HK-2 (cell line): ENCODE results near the gene CD7.
A peak's percentile ranks its signal among the peaks of the same experiment; 100 is the strongest.

ENCODE experiments used
- DNase-seq: peaks from one replicate; pipeline ENCODE4 v3.0.0-alpha.2; 2018; ENCODE audit not compliant: unreplicated experiment

Gene CD7

DNA sequence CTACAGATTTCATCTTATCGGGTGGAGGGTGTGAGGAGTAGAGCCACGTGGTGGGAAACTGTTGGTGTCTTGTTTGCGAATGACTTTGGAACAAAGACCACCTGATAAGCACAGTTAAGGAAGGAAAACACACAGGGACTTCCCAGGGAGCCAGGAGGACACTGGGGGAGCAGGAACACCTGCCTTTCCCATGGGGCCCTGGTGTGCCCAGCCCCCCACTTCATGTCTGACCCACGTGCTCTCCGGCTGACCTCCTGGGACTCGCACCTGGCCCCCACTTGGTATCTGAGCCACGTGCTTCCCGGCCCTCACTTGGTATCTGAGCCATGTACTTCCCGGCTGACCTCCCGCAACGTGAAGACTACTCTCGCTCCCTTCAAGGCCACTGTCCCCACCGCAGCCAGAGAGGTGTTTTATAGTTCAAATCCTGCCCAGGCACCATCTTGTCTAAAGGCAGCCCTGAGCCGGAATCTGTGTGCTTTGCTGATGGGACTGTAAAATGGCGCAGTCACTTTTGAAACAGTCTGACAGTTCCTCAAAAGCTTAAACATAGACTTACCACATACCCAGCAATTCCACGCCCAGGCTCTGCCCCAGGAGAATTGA is 38.5 kb downstream of the CD7 start:
- DNase-seq: no peak

GRCh38 chr17:82278308-82278707 is 39.1 kb downstream of the CD7 start:
- no peak for DNase-seq

GRCh38 chr17:82277851-82278250 is 39.6 kb downstream of the CD7 start:
- no peak for DNase-seq

- no peak for DNase-seq
Observed at GRCh38 chr17:82276938-82277337, 40.5 kb downstream of the CD7 start.

- no peak for DNase-seq
Observed at GRCh38 chr17:82275326-82275725, 42.1 kb downstream of the CD7 start.

DNA sequence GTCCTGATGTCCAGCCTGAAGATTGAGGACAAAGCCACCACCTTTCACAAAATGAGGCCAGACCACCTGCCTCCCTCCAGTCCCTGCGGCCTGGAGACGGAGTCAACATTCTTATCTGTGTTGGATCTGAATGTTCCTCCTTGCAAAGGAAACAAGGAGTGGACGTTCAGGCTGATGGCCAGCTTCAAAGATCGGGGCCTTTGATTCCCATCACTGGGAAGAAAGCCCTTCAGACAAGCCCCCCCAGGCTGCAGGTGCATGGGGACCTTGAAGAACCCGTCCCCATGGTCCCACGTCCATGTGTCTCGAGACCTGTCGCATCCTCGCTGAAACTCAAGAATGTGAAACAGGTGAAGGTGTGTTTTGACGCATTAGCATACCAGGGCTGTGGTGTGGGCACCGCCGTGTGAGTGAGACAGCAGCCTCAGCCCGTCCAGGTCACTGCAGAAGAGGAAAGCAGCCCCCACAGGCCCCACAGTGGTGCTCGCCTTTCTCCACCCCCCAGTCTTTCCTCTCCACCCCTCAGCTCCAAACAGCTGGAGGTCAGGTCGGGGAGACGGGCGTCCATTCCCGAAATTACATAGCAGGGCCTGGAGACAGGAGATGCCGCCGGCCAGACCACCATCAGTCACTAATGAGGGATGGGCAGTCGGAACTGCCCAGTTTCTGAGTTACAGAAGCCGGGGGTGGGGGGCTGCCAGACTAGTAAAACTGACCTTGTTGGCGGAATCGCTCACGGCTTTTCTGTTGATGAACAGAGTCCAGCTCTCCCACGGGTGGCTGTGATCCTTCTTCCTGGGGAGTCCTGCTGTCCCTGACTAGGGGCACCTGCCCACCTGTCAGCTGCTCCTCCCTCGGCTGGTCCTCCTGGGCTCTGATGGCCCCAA is 43.0 kb downstream of the CD7 start:
- DNase-seq: no peak

- DNase-seq: peak; percentile 89
Observed at GRCh38 chr17:82273327-82274133, 43.9 kb downstream of the CD7 start, which contains the start of gene CSNK1D. TSS of gene CSNK1D (minus strand) at chr17:82273700. CDS start at chr17:82273381, 319 bp downstream.

GRCh38 chr17:82272495-82273326 is 44.7 kb downstream of the CD7 start:
- DNase-seq: no peak

DNA sequence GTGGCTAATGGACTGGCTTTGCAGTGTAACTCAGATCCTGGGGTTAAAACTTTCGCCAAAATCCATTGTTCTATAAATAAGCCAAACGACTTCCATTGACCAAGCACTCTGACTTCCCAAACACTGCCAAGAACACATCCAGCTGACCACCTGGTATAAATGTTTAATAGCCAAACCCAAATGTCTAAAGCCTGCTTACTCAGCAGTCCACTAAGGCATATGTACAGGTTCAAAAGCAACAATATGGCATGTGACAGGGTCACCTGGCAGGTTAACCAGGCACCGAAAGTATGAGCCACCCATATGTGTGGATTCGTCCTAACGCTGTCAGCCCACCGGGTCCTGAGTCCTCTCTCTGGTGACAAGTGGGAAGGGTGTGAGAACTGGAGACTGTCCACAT is 46.0 kb downstream of the CD7 start:
- DNase-seq: no peak

GRCh38 chr17:82270651-82271050 is 46.8 kb downstream of the CD7 start:
- no peak for DNase-seq

- no peak for DNase-seq
Observed at GRCh38 chr17:82269882-82270500, 47.4 kb downstream of the CD7 start.

DNA sequence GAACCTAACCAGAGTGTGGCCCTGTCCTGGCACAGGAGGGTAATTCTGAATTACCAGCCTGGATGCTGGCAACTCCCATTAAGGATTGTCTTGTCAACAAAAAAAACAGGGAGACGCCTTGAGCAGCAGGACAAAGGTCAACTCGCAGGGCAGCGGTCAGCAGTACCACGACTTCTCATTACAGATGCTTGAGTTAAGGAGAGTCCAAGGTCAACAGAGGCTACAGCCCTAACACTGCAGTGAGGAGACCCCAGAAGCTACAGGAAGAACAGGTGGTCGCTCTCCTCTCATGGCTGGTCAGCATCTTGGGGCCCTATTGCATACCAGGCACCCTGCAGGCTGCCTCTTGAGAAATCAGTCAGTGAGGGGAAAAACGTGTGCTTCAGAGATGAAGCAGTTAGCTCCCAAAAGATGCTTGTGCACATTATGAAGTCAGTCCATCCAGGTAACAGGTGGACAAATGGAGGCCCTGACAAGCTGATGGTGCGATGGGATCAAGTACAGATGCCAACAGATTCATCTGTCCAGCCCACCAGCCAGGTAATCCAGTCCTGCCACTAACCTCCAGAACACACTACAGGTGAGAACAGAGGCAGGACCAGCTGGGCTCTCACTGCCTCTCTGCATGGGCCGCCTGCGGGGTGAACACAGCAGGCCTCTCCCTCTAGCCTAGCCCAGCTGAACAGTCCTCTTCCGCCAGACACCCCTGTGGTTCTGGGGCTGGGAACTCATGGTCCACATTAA is 48.1 kb downstream of the CD7 start:
- DNase-seq: no peak

- peak; percentile 91 for DNase-seq
Observed at GRCh38 chr17:82267575-82268379, 49.6 kb downstream of the CD7 start.

- no peak for DNase-seq
Observed at GRCh38 chr17:82266142-82266541, 51.3 kb downstream of the CD7 start.
